ENCODE results near the gene ERCC1. TPM values are rescaled to one million over a fixed set of nuclear protein-coding genes. Genes with fewer than 3 reads are reported as not detected.

The ERCC1 gene
- total RNA-seq, 1 donor from 2014 or later = 71.6 TPM

DNA sequence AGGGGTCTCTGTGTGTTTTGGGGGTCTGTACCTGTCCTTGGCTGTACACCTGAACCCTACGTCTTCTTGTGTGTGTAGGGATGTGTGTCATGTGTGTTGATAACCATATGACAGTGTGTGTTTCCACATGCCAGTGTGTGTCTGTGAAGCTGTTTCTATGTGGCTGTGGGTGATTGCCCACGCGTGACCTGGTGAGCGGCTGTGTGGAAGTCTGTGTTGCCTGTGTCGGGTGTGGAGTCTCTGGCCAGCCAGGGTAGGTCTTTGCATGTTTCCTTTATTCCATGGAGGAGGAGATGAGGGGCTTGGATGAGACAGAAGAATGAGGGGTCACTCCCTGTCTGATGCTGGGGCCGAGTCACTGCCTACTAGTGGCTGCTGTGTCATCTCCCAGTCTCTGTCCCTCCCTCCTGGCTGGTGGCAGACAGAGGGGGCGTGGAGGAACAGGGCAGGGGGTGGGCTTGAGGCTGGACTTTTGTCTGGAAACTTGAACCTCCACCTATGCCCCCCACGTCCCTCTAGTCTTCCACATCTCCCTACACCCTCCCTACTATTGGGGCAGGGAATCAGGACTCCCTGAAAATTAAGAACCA lies 41.2 kb upstream of the ERCC1 start:
- TF ChIP-seq, protein P1, sequence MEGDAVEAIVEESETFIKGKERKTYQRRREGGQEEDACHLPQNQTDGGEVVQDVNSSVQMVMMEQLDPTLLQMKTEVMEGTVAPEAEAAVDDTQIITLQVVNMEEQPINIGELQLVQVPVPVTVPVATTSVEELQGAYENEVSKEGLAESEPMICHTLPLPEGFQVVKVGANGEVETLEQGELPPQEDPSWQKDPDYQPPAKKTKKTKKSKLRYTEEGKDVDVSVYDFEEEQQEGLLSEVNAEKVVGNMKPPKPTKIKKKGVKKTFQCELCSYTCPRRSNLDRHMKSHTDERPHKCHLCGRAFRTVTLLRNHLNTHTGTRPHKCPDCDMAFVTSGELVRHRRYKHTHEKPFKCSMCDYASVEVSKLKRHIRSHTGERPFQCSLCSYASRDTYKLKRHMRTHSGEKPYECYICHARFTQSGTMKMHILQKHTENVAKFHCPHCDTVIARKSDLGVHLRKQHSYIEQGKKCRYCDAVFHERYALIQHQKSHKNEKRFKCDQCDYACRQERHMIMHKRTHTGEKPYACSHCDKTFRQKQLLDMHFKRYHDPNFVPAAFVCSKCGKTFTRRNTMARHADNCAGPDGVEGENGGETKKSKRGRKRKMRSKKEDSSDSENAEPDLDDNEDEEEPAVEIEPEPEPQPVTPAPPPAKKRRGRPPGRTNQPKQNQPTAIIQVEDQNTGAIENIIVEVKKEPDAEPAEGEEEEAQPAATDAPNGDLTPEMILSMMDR (conservative IDR thresholded peaks at IDR 0.05; ENCODE audit: low read depth, low read length) = no peak
- no peak for DNase-seq (ENCODE audit: low read depth)
- no peak overlapping the region for H3K4me3 ChIP-seq (ENCODE audit: low read depth, low read length)

DNA sequence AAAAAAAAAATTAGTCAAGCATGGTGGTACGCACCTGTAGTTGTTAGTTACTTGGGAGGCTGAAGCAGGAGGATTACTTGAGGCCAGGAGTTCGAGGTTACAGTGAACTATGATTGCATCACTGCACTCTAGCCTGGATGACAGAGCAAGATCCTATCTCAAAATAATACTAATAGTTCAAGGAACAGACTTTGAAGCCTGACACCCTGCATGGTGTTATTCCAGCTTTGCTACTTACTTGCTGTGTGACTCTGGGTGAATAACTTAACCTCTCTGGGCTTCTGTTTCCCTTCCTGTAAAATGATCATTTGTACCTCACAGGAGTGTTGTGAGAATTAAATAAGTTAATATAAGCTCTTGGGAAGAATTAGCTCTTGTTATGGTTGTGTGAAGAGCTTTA lies 40.6 kb upstream of the ERCC1 start:
- no peak for DNase-seq (ENCODE audit: low read depth)
- no peak overlapping the region for H3K4me3 ChIP-seq (ENCODE audit: low read depth, low read length)
- TF ChIP-seq, protein P1 (conservative IDR thresholded peaks at IDR 0.05; ENCODE audit: low read depth, low read length) = no peak

DNA sequence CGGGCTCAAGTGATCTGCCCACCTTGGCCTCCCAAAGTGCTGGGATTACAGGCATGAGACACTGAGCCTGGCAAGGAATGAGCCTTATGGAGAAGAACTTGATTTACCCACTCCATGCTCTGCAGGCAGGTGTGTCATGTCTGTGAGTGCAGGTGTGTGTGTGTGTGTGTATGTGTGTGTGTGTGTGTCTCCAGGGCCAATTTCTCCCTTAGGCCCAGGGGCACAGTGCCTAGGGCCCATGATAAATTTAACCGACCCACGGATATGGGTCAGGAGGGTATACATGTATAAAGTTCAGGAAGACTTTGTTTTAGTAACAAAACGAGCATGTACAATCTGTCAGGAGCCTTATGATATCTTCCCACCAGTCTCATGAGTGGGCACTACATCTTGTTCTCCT lies 39.5 kb upstream of the ERCC1 start:
- H3K4me3 ChIP-seq (ENCODE audit: low read depth, low read length) = no peak overlapping the region
- DNase-seq (ENCODE audit: low read depth) = no peak
- TF ChIP-seq, protein P1 (conservative IDR thresholded peaks at IDR 0.05; ENCODE audit: low read depth, low read length) = no peak

DNA sequence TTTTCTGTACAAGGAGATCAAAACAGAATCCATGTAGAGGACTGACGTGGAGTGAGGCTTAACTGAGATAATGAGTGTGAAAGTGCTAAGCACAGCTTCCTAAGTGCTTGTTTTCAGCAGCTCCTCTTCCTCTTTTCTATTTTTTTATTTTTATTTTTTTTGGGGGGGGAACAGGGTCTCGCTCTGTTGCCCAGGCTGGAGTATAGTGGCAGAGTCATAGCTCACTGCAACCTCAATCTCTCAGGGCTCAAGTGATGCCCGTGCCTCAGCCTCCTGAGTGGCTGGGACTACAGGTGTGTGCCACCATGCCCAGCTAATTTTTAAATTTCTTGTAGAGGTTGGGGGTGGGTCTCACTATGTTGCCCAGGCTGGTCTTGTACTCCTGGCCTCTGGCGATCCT lies 38.5 kb upstream of the ERCC1 start:
- DNase-seq (ENCODE audit: low read depth) = no peak
- TF ChIP-seq, protein P1 (conservative IDR thresholded peaks at IDR 0.05; ENCODE audit: low read depth, low read length) = no peak
- H3K4me3 ChIP-seq (ENCODE audit: low read depth, low read length) = no peak overlapping the region

DNA sequence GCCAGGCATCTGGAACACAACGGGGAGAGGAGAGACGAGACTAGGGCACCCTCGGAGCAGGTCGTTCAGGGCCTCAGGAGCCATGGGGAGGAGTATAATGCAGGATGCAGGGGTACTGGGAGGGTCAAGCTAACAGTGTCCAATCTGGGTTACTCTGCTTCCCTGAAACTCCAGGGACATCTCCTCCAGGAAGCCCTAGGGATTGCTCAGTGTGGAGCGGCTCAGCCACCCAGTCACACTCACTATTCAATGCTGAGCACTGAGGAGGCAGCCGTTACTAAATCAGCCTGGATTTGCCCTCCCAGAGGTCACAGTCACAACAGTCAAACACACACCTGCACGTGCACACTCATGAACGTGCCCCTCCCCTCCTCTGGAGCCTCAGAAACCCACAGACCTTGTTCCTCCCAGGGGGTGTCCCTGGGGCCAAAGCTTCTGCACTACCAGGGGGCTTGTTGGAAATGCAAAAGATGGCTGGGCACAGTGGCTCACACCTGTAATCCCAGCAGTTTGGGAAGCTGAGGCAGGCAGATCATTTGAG lies 37.2 kb upstream of the ERCC1 start:
- TF ChIP-seq, protein P1 (conservative IDR thresholded peaks at IDR 0.05; ENCODE audit: low read depth, low read length) = no peak
- no peak overlapping the region for H3K4me3 ChIP-seq (ENCODE audit: low read depth, low read length)
- no peak for DNase-seq (ENCODE audit: low read depth)

DNA sequence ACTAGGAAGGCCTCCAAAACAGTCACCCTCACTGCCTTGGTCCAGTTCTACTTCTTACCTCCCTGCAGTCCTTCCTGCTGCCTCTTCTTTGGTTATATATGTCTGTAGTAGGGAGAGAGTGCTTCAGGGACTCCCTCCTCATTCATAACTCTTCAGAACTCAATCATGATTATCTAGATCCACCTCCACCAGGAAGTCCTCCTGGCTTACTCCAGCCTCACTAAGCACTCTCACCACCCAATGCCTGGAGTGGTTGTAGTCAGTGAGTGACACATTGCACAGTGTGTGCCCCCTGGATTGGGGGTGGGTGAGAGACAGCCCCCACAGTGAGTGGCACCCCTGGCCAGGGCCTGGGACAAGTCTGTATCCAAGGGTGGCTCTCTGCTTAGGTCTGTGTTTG lies 34.1 kb upstream of the ERCC1 start:
- DNase-seq (ENCODE audit: low read depth) = no peak
- TF ChIP-seq, protein P1 (conservative IDR thresholded peaks at IDR 0.05; ENCODE audit: low read depth, low read length) = no peak
- H3K4me3 ChIP-seq (ENCODE audit: low read depth, low read length) = no peak overlapping the region

DNA sequence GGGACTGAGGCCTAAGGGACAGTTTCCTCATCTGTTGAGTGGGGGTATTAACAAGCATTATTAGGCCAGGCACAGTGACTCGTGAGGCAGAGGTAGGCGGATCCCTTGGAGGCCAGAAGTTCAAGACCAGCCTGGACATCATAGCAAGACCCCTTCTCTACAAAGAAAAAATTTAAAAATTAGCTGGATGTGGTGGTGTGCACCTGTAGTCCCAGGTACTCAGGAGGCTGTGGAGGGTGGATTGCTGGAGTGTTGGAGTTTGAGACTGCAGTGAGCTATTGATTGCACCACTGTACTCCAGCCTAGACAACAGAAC lies 32.7 kb upstream of the ERCC1 start:
- no peak overlapping the region for H3K4me3 ChIP-seq (ENCODE audit: low read depth, low read length)
- TF ChIP-seq, protein P1 (conservative IDR thresholded peaks at IDR 0.05; ENCODE audit: low read depth, low read length) = no peak
- DNase-seq (ENCODE audit: low read depth) = no peak
